Peyer's patch (tissue), 4 donors: ENCODE data around the gene DLD. TPM values are rescaled to one million over a fixed set of nuclear protein-coding genes. Genes with fewer than 3 reads are reported as not detected.

Source experiments
- DNase-seq, 3 donors: peaks; one replicate each; pipeline ENCODE4 v3.0.0-alpha.2; 2017 to 2019
- H3K27ac ChIP-seq, 4 donors: fragments of 200-600 bp; sonication (generic); one replicate each; pipeline ENCODE4 v1.5.1; 2016 to 2019
- H3K27me3 ChIP-seq, 2 donors: fragments of 200-600 bp; sonication (generic); one replicate each; pipeline ENCODE4 v1.5.1; 2019
- H3K36me3 ChIP-seq, 3 donors: fragments of 200-600 bp; sonication (generic); one replicate each; pipeline ENCODE4 v1.5.1; 2016 to 2019
- H3K4me1 ChIP-seq, 4 donors: fragments of 200-600 bp; sonication (generic); one replicate each; pipeline ENCODE4 v1.5.1; 2016 to 2019
- H3K4me3 ChIP-seq, 4 donors: fragments of 200-600 bp; sonication (generic); 1 replicate in 3 of 4; 2 replicates in 1 of 4; pipeline ENCODE4 v1.5.1; 2016 to 2019; ENCODE audit warnings: mild to moderate bottlenecking in 1 of 4
- H3K9me3 ChIP-seq, 4 donors: fragments of 200-600 bp; sonication (generic); one replicate each; pipeline ENCODE4 v1.5.1; 2016 to 2019; ENCODE audit warnings: mild to moderate bottlenecking in 1 of 4
- CTCF ChIP-seq, 6 experiments: fragments of 450-650 bp in 4 of 6; fragments of 200-600 bp in 2 of 6; sonication (generic) in 1 of 6; IDR thresholded peaks; one replicate each; pipeline ENCODE4 v1.5.1; 2017 to 2019; ENCODE audit warnings: antibody characterized with exemption in 6 of 6, mild to moderate bottlenecking in 3 of 6, moderate library complexity in 1 of 6
- POLR2A ChIP-seq, 2 donors: fragments of 450-650 bp; IDR thresholded peaks; one replicate each; pipeline ENCODE4 v1.5.1; 2017; ENCODE audit warnings: antibody characterized with exemption in 2 of 2, mild to moderate bottlenecking in 2 of 2, moderate library complexity in 2 of 2
- total RNA-seq, 4 donors: library from RNA; depleted of rRNA; stranded (reverse); fragments of >200 nt; gene quantifications; one replicate each; pipeline ENCODE4 v1.1.0, GENCODE V29; 2016

DLD gene
- total RNA-seq, 4 donors from 2014 or later: 53.9 to 93.3 (median 74.2) TPM

DNA sequence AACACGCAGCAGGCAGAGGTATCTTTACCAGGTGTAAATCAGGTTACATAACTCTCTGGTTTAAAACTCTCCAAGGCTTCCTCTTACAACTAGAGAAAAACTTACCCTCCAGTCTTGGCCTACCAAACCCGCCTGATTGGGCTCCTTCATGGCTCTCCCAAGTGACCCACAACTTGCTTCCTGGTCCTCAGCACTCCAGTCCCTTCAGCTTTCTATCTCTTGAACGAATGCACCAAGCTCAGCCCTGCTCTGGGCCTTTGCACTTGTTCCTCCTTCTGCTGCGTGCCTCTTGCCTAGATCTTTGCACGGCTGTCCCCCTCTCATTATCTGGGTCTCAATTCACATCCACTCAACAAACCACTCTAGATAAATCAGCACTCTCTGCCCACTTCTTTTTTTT, 32.7 kb upstream of the DLD start:
- H3K27me3 ChIP-seq: no peaks in the 10 kb centered on the region
- H3K36me3 ChIP-seq: no peaks in the 10 kb centered on the region
- H3K27ac ChIP-seq: no peak overlapping the region
- peaks cover 0 to 28% (median 3%) of the 10 kb centered on the region in 4 donors for H3K4me1 ChIP-seq
- H3K4me3 ChIP-seq: no peak overlapping the region
- no peak for DNase-seq
- H3K9me3 ChIP-seq: no peaks in the 10 kb centered on the region
- TF ChIP-seq CTCF (IDR thresholded peaks at IDR 0.05): no peak
- no peak for TF ChIP-seq POLR2A (IDR thresholded peaks at IDR 0.05)

DNA sequence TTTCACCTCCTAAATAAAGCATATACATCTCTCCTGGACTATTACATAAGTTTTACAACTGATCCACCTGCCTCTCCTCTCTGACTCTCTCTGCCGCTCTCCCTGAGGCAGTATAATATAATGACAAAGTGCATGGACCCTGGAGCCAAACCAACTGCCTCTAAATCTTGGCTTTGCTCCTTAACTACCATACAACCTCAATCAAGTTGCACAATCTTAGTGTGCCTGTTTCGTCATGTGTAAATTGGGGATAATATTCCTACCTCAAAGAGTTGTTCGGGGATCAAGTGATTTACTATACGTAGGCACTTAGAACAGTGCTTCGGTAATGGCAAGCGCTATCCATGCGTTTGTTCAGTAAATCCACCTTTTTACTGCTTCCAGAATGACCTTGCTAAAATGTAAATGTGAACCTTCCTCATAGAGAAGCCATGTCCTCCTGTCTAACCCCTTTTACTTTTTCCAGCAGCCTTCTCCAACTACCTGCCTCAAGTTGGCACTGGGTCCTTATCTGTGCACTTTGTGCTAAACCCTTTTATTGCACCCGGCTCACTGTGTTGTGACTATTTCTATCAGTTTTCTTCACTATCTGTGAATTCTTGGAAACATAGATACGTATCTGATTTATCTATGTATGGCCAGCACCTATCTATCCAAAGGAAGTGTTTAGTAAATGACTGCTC, 30.6 kb upstream of the DLD start:
- H3K4me1 ChIP-seq: peaks cover 0 to 28% (median 3%) of the 10 kb centered on the region in 4 donors
- no peaks in the 10 kb centered on the region for H3K9me3 ChIP-seq
- DNase-seq: peak in 1 of 3 donors; percentile 76
- H3K27me3 ChIP-seq: no peaks in the 10 kb centered on the region
- no peak for TF ChIP-seq POLR2A (IDR thresholded peaks at IDR 0.05)
- no peak for TF ChIP-seq CTCF (IDR thresholded peaks at IDR 0.05)
- no peaks in the 10 kb centered on the region for H3K36me3 ChIP-seq
- peak overlapping the region in 2 of 4 donors; percentile 64 to 84 for H3K27ac ChIP-seq
- H3K4me3 ChIP-seq: peak overlapping the region in 1 of 4 donors; percentile 7

GRCh38 chr7:107860981-107861652, 29.9 kb upstream of the DLD start:
- DNase-seq: peak in 1 of 3 donors; percentile 56
- Histone ChIP-seq H3K27ac (peak overlapping the region in 2 of 4 donors; percentile 64 to 84), H3K4me3 (peak overlapping the region in 1 of 4 donors; percentile 7), H3K9me3 (no peaks in the 10 kb centered on the region), H3K27me3 (no peaks in the 10 kb centered on the region), H3K36me3 (no peaks in the 10 kb centered on the region), H3K4me1 (peaks cover 0 to 28% (median 3%) of the 10 kb centered on the region in 4 donors)
- no peak for TF ChIP-seq POLR2A (IDR thresholded peaks at IDR 0.05)
- TF ChIP-seq CTCF (IDR thresholded peaks at IDR 0.05): no peak

- no peak overlapping the region for H3K27ac ChIP-seq
- no peaks in the 10 kb centered on the region for H3K9me3 ChIP-seq
- no peaks in the 10 kb centered on the region for H3K36me3 ChIP-seq
- H3K4me3 ChIP-seq: no peak overlapping the region
- no peaks in the 10 kb centered on the region for H3K27me3 ChIP-seq
- DNase-seq: no peak
- H3K4me1 ChIP-seq: no peaks in the 10 kb centered on the region
- TF ChIP-seq CTCF (IDR thresholded peaks at IDR 0.05): no peak
- TF ChIP-seq POLR2A (IDR thresholded peaks at IDR 0.05): no peak
These were observed 24.8 kb upstream of the DLD start for GRCh38 chr7:107865956-107866775.

- no peak for DNase-seq
- TF ChIP-seq CTCF (IDR thresholded peaks at IDR 0.05) (no peak), POLR2A (IDR thresholded peaks at IDR 0.05) (no peak)
- H3K27ac ChIP-seq: no peak overlapping the region
These were observed 23.0 kb upstream of the DLD start for GRCh38 chr7:107867858-107868466.

More at GRCh38 chr7:107867858-107868466, 23.0 kb upstream of the DLD start:
- Histone ChIP-seq H3K36me3 (no peaks in the 10 kb centered on the region), H3K27me3 (no peaks in the 10 kb centered on the region), H3K4me3 (no peak overlapping the region), H3K4me1 (no peaks in the 10 kb centered on the region), H3K9me3 (no peaks in the 10 kb centered on the region)
